Peyer's patch (tissue), 4 donors: Measurements from ENCODE around the gene BRICD5. TPM values are rescaled to one million over a fixed set of nuclear protein-coding genes. Genes with fewer than 3 reads are reported as not detected.

ENCODE experiments used
- DNase-seq, 3 donors: peaks; one replicate each; pipeline ENCODE4 v3.0.0-alpha.2; 2017 to 2019
- H3K27ac ChIP-seq, 4 donors: fragments of 200-600 bp; sonication (generic); one replicate each; pipeline ENCODE4 v1.5.1; 2016 to 2019
- H3K27me3 ChIP-seq, 2 donors: fragments of 200-600 bp; sonication (generic); one replicate each; pipeline ENCODE4 v1.5.1; 2019
- H3K36me3 ChIP-seq, 3 donors: fragments of 200-600 bp; sonication (generic); one replicate each; pipeline ENCODE4 v1.5.1; 2016 to 2019
- H3K4me1 ChIP-seq, 4 donors: fragments of 200-600 bp; sonication (generic); one replicate each; pipeline ENCODE4 v1.5.1; 2016 to 2019
- H3K4me3 ChIP-seq, 4 donors: fragments of 200-600 bp; sonication (generic); 1 replicate in 3 of 4; 2 replicates in 1 of 4; pipeline ENCODE4 v1.5.1; 2016 to 2019; ENCODE audit warnings: mild to moderate bottlenecking in 1 of 4
- H3K9me3 ChIP-seq, 4 donors: fragments of 200-600 bp; sonication (generic); one replicate each; pipeline ENCODE4 v1.5.1; 2016 to 2019; ENCODE audit warnings: mild to moderate bottlenecking in 1 of 4
- POLR2A ChIP-seq, 2 donors: fragments of 450-650 bp; IDR thresholded peaks; one replicate each; pipeline ENCODE4 v1.5.1; 2017; ENCODE audit warnings: antibody characterized with exemption in 2 of 2, mild to moderate bottlenecking in 2 of 2, moderate library complexity in 2 of 2
- total RNA-seq, 4 donors: library from RNA; depleted of rRNA; stranded (reverse); fragments of >200 nt; gene quantifications; one replicate each; pipeline ENCODE4 v1.1.0, GENCODE V29; 2016
- TF ChIP-seq, protein P1 (sequence below), 6 experiments: fragments of 450-650 bp in 4 of 6; fragments of 200-600 bp in 2 of 6; sonication (generic) in 1 of 6; IDR thresholded peaks; one replicate each; pipeline ENCODE4 v1.5.1; 2017 to 2019; ENCODE audit warnings: antibody characterized with exemption in 6 of 6, mild to moderate bottlenecking in 3 of 6, moderate library complexity in 1 of 6

BRICD5 gene
- total RNA-seq, 4 donors from 2014 or later, result 13.3 to 44.6 (median 19.8) TPM

DNA sequence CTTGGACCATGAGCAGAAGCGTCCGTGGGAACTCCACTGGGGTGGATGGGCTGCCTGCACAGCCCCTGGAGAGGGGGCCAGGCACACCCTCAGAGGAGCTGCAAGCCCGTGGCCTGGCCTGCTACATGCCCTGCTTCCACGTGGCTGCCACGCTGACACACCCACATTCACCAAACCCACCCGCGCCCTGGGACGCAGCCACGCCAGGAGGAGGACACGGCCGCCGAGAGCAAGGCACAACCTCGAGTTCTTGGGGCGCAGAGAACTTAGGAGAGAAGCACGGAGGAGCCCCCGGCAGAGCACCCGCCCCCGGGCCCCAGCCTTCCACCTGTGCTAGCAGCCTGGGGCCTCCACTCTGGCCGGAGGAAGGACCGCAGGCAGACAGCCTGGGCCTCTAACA lies 33.1 kb downstream of the BRICD5 start:
- H3K4me3 ChIP-seq, result no peak overlapping the region
- DNase-seq, result no peak
- H3K27ac ChIP-seq, result no peak overlapping the region
- H3K4me1 ChIP-seq, result no peaks in the 10 kb centered on the region
- TF ChIP-seq, protein P1, sequence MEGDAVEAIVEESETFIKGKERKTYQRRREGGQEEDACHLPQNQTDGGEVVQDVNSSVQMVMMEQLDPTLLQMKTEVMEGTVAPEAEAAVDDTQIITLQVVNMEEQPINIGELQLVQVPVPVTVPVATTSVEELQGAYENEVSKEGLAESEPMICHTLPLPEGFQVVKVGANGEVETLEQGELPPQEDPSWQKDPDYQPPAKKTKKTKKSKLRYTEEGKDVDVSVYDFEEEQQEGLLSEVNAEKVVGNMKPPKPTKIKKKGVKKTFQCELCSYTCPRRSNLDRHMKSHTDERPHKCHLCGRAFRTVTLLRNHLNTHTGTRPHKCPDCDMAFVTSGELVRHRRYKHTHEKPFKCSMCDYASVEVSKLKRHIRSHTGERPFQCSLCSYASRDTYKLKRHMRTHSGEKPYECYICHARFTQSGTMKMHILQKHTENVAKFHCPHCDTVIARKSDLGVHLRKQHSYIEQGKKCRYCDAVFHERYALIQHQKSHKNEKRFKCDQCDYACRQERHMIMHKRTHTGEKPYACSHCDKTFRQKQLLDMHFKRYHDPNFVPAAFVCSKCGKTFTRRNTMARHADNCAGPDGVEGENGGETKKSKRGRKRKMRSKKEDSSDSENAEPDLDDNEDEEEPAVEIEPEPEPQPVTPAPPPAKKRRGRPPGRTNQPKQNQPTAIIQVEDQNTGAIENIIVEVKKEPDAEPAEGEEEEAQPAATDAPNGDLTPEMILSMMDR (IDR thresholded peaks at IDR 0.05), result no peak
- TF ChIP-seq POLR2A (IDR thresholded peaks at IDR 0.05), result no peak
- H3K27me3 ChIP-seq, result no peaks in the 10 kb centered on the region
- no peaks in the 10 kb centered on the region for H3K9me3 ChIP-seq
- H3K36me3 ChIP-seq, result peaks cover 0 to 60% (median 0%) of the 10 kb centered on the region in 3 donors

DNA sequence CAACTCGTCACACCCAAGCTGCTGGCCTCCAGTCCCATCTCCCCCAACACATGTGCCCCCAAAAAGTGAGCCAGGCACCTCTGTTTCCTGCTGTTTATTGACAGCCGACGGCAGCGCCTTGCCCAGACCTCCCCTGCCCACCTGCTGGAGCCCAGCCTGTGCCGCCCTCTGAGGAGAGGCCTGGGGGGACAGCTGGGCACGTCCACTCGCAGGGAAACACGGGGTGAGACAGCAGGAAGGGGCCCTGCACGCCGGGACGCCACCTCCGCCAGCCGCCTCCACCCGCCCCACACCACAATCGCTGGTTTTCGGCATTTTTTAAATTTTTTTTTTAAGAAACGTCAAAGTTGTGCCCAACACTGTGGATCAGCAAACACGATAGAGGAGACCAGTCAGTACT lies 33.6 kb downstream of the BRICD5 start:
- no peak for TF ChIP-seq POLR2A (IDR thresholded peaks at IDR 0.05)
- TF ChIP-seq, protein P1 (IDR thresholded peaks at IDR 0.05), result no peak
- DNase-seq, result no peak
- Histone ChIP-seq H3K27me3 (no peaks in the 10 kb centered on the region), H3K36me3 (peaks cover 0 to 64% (median 0%) of the 10 kb centered on the region in 3 donors), H3K4me1 (peaks cover 0 to 3% (median 0%) of the 10 kb centered on the region in 4 donors), H3K27ac (no peak overlapping the region), H3K4me3 (no peak overlapping the region), H3K9me3 (no peaks in the 10 kb centered on the region)

DNA sequence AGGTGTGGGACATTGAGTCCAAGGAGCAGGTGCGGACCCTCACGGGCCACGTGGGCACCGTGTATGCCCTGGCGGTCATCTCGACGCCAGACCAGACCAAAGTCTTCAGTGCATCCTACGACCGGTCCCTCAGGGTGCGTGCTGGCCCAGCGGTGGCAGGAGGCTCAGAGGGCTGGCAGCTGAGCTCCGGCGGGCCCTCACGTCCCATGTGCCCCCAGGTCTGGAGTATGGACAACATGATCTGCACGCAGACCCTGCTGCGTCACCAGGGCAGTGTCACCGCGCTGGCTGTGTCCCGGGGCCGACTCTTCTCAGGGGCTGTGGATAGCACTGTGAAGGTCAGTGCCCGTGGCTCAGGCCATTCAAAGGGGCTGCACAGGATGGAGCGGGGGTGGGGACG lies 34.6 kb downstream of the BRICD5 start:
- Histone ChIP-seq H3K27ac (no peak overlapping the region), H3K27me3 (no peaks in the 10 kb centered on the region), H3K4me1 (peaks cover 0 to 13% (median 0%) of the 10 kb centered on the region in 4 donors), H3K4me3 (no peak overlapping the region), H3K9me3 (no peaks in the 10 kb centered on the region), H3K36me3 (peaks cover 0 to 75% (median 0%) of the 10 kb centered on the region in 3 donors)
- DNase-seq, result no peak
- TF ChIP-seq, protein P1 (IDR thresholded peaks at IDR 0.05), result no peak
- TF ChIP-seq POLR2A (IDR thresholded peaks at IDR 0.05), result no peak

DNA sequence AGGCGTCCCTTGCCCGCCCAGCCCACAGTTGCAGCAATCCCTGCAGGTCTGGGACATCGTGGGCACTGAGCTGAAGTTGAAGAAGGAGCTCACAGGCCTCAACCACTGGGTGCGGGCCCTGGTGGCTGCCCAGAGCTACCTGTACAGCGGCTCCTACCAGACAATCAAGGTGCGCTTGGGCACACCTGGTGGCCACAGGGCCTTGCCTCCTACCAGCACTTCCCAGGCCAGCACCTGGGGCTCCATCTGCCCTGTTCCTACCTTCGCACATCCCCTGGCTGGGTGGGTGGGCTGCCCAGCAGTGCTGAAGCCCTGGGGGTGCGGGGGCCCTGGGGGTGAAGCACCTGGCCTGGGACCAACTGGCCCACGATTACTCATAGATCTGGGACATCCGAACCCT lies 35.2 kb downstream of the BRICD5 start:
- H3K27me3 ChIP-seq, result no peaks in the 10 kb centered on the region
- no peak overlapping the region for H3K27ac ChIP-seq
- H3K4me1 ChIP-seq, result peaks cover 0 to 17% (median 0%) of the 10 kb centered on the region in 4 donors
- H3K9me3 ChIP-seq, result no peaks in the 10 kb centered on the region
- H3K36me3 ChIP-seq, result peaks cover 0 to 80% (median 0%) of the 10 kb centered on the region in 3 donors
- no peak for TF ChIP-seq POLR2A (IDR thresholded peaks at IDR 0.05)
- TF ChIP-seq, protein P1 (IDR thresholded peaks at IDR 0.05), result no peak
- H3K4me3 ChIP-seq, result no peak overlapping the region
- no peak for DNase-seq

DNA sequence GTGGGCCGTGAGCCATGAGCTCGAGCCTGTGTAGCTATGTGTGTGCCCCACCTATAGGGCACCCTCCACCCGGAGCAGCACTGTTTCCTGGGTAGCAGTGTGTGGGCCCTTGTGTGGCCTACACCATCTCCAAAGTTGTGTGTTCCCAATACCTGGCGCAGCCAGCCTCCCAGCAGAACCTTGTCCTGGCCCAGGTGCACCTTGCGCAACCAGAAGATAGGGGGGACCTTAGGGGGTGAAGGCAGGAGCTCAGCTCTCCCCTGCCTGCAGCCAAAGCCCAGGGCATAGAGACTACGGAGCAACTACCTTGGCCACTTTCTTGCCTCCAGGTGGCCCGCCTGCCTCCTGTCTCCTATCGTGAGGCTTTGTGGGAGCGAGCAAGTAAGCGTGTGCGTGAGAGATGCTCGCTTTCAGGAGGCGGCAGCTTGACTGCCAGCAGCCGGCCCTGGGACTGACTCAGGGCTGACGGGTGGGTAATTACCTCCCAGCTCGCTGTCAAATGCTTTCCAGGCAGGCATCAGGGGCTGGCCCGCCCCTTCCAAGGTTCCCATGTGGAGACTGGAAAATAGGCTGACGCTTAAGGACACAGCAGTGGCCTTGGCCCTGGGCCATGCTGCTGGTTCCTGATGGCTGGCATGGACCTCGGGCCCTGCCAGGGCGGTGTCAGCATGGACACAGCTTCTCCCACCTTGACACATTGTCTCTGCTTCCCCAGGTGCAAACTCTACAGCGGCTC lies 36.1 kb downstream of the BRICD5 start:
- H3K27ac ChIP-seq, result no peak overlapping the region
- H3K9me3 ChIP-seq, result no peaks in the 10 kb centered on the region
- H3K36me3 ChIP-seq, result peaks cover 0 to 84% (median 0%) of the 10 kb centered on the region in 3 donors
- peaks cover 0 to 17% (median 0%) of the 10 kb centered on the region in 4 donors for H3K4me1 ChIP-seq
- no peak for TF ChIP-seq POLR2A (IDR thresholded peaks at IDR 0.05)
- TF ChIP-seq, protein P1 (IDR thresholded peaks at IDR 0.05), result no peak
- no peak overlapping the region for H3K4me3 ChIP-seq
- DNase-seq, result no peak
- H3K27me3 ChIP-seq, result no peaks in the 10 kb centered on the region
